ENCODE data around the gene IFIT2. TPM values are rescaled to one million over a fixed set of nuclear protein-coding genes. Genes with fewer than 3 reads are reported as not detected.
"Not testable (repeated sequence)": the region's sequence is repeated elsewhere in the genome, so short reads cannot be mapped to it uniquely, and the experiment has no call there.

The IFIT2 gene
- total RNA-seq, 1 donor from 2014 or later: 3.6 TPM

GRCh38 chr10:89309156-89310055, 7.6 kb downstream of the IFIT2 start:
- H3K9me3 Mint-ChIP-seq: peaks cover 4% of the 10 kb centered on the region
- no peak overlapping the region for H3K4me3 Mint-ChIP-seq
- no peaks in the 10 kb centered on the region for H3K27me3 Mint-ChIP-seq (ENCODE audit: low read depth)
- peaks cover 5% of the 10 kb centered on the region for H3K36me3 Mint-ChIP-seq
- no peak for DNase-seq (ENCODE audit: low spot score in 2 of 2, unreplicated experiment in 2 of 2)
- H3K4me1 Mint-ChIP-seq: peaks cover 7% of the 10 kb centered on the region
- TF ChIP-seq CTCF (IDR thresholded peaks at IDR 0.05; ENCODE audit: unreplicated experiment): no peak
- H3K27ac Mint-ChIP-seq: no peak overlapping the region

- Mint-ChIP-seq H3K9me3 (peaks cover 4% of the 10 kb centered on the region), H3K27me3 (ENCODE audit: low read depth) (no peaks in the 10 kb centered on the region), H3K4me1 (peaks cover 7% of the 10 kb centered on the region), H3K27ac (no peak overlapping the region), H3K36me3 (peaks cover 5% of the 10 kb centered on the region), H3K4me3 (no peak overlapping the region)
- DNase-seq (ENCODE audit: low spot score in 2 of 2, unreplicated experiment in 2 of 2): no peak
- TF ChIP-seq CTCF (IDR thresholded peaks at IDR 0.05; ENCODE audit: unreplicated experiment): no peak
These were observed 8.4 kb downstream of the IFIT2 start for GRCh38 chr10:89310056-89310893.

DNA sequence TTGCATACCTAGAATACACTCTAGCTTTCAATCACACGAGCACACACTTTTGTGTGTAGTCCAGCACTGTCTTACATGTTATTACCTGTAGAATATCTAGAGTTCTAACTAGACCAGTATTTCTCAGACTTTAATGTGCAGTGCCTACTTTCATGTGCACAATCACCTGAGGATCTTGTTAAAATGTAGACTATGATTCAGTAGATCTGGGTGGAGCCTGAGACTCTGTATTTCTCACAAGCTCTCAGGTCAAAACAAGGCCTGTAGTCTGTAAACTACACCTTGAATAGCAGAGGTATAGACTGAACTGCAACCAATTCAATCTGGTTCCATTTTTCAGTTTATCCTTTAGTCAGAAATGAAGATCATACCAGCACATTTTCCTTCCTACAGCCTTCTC, 11.1 kb downstream of the IFIT2 start:
- no peak overlapping the region for H3K4me3 Mint-ChIP-seq
- TF ChIP-seq CTCF (IDR thresholded peaks at IDR 0.05; ENCODE audit: unreplicated experiment): no peak
- H3K36me3 Mint-ChIP-seq: peaks cover under 1% of the 10 kb centered on the region
- DNase-seq (ENCODE audit: low spot score in 2 of 2, unreplicated experiment in 2 of 2): no peak
- H3K9me3 Mint-ChIP-seq: peaks cover 11% of the 10 kb centered on the region
- no peaks in the 10 kb centered on the region for H3K27me3 Mint-ChIP-seq (ENCODE audit: low read depth)
- H3K4me1 Mint-ChIP-seq: peaks cover 7% of the 10 kb centered on the region
- no peak overlapping the region for H3K27ac Mint-ChIP-seq

GRCh38 chr10:89314676-89315075, 12.8 kb downstream of the IFIT2 start:
- H3K27ac Mint-ChIP-seq: no peak overlapping the region

GRCh38 chr10:89318047-89318446, 16.2 kb downstream of the IFIT2 start:
- H3K27me3 Mint-ChIP-seq (ENCODE audit: low read depth); H3K4me3 Mint-ChIP-seq; H3K36me3 Mint-ChIP-seq; H3K27ac Mint-ChIP-seq; H3K4me1 Mint-ChIP-seq; DNase-seq (ENCODE audit: low spot score in 2 of 2, unreplicated experiment in 2 of 2): not testable (repeated sequence)
- H3K9me3 Mint-ChIP-seq: peaks cover 11% of the 10 kb centered on the region

More at GRCh38 chr10:89314676-89315075, 12.8 kb downstream of the IFIT2 start:
- Mint-ChIP-seq H3K27me3 (ENCODE audit: low read depth) (peaks cover 3% of the 10 kb centered on the region), H3K4me1 (peaks cover 7% of the 10 kb centered on the region), H3K4me3 (no peak overlapping the region), H3K9me3 (peaks cover 14% of the 10 kb centered on the region), H3K36me3 (no peaks in the 10 kb centered on the region)
- no peak for DNase-seq (ENCODE audit: low spot score in 2 of 2, unreplicated experiment in 2 of 2)
- TF ChIP-seq CTCF (IDR thresholded peaks at IDR 0.05; ENCODE audit: unreplicated experiment): no peak

GRCh38 chr10:89325081-89325480, 23.2 kb downstream of the IFIT2 start:
- peaks cover 20% of the 10 kb centered on the region for H3K9me3 Mint-ChIP-seq
- not testable (repeated sequence) for H3K4me3 Mint-ChIP-seq; H3K27me3 Mint-ChIP-seq (ENCODE audit: low read depth)

DNA sequence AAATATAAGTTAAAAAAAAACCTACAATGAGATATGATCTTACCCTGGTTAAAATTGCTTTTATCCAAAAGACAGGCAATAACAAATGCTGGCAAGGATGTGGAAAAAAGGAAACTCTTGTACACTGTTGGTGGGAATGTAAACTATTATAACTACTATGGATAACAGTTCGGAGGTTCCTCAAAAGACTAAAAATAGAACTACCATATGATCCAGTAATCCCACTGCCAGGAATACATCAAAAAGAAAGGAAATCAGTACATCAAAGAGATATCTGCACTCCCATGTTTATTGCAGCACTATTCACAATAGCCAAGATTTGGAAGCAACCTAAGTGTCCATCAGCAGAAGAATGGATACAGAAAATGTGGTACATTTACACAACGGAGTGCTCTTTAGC, 24.0 kb downstream of the IFIT2 start:
- H3K4me1 Mint-ChIP-seq: peaks cover 38% of the 10 kb centered on the region
- H3K27me3 Mint-ChIP-seq (ENCODE audit: low read depth); DNase-seq (ENCODE audit: low spot score in 2 of 2, unreplicated experiment in 2 of 2); H3K4me3 Mint-ChIP-seq; H3K36me3 Mint-ChIP-seq: not testable (repeated sequence)
- H3K9me3 Mint-ChIP-seq: peaks cover 20% of the 10 kb centered on the region
- peak overlapping the region; percentile 17 for H3K27ac Mint-ChIP-seq

More at GRCh38 chr10:89325081-89325480, 23.2 kb downstream of the IFIT2 start:
- peaks cover 32% of the 10 kb centered on the region for H3K4me1 Mint-ChIP-seq
- H3K36me3 Mint-ChIP-seq; DNase-seq (ENCODE audit: low spot score in 2 of 2, unreplicated experiment in 2 of 2); H3K27ac Mint-ChIP-seq: not testable (repeated sequence)

Data from mesothelial cell of epicardium (in vitro differentiated cells).